IPS DF 4.7 (cell line): ENCODE results near the gene SLC39A1.
"Not testable (repeated sequence)": the region's sequence is repeated elsewhere in the genome, so short reads cannot be mapped to it uniquely, and the experiment has no call there.

Source experiments
- DNase-seq: peaks from one replicate; pipeline ENCODE4 v3.0.0-alpha.2; 2013; ENCODE audit warnings: low spot score; ENCODE audit errors: extremely low read depth

Gene SLC39A1

DNA sequence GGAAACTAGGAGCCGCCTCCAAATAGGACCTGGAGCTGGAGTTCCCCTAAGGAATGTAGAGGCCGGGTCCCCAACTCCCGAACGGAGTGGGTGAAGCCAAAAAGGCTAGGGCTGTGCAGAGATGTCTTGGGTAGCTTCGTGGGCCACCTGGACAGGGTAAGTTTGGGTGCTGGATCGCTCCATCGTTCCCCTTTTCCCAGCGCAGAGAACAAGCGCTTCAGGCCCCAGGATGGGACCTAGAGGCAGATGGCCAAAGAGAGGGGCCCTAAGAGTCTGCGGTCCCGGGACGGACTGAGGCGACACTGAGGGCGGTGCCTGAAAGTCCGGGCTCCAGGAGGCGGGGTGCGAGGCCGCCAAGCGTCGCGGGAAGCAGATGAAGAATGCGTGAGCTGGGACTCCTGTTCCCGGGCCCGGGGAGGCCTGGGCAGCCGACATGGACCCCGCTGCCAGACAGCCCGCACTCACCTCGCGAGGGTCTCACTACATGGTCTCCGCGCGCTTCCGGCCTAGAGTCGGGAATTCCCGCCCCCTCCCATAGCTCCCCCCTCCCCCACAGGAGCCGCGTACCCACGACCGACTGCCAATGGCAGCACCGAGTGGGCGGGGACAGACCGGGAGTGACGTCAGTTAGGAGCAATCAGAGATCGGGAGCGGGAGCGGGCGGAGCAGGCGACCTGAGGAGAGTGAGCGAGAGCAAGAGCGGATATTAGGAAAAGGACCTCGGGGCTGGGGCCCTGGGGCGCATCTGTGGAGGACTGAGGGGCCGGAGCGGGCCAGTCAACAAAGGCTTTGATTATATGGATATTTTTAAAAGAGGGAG lies at the start of gene SLC39A1:
SLC39A1 (minus strand) TSS at position 508 of the 820 bp plus-strand sequence. CDS start 822 bp downstream, outside the sequence.
- no peak for DNase-seq

DNA sequence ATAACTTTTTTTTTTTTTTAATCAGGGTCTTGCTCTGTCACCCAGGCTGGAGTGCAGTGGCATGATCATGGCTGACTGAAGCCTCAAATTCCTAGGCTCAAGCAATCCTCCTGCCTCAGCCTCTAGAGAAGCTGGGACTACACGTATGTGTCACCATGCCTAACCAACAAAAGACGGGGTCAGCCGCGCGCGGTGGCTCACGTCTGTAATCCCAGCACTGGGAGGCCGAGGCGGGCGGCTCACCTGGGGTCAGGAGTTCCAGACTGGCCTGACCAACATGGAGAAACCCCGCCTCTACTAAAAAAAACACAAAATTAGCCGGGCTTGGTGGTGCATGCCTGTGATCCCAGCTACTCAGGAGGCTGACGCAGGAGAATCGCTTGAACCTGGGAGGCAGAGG lies 49.2 kb upstream of the SLC39A1 start:
- DNase-seq: not testable (repeated sequence)

GRCh38 chr1:154012129-154012528 lies 48.8 kb upstream of the SLC39A1 start:
- no peak for DNase-seq

DNA sequence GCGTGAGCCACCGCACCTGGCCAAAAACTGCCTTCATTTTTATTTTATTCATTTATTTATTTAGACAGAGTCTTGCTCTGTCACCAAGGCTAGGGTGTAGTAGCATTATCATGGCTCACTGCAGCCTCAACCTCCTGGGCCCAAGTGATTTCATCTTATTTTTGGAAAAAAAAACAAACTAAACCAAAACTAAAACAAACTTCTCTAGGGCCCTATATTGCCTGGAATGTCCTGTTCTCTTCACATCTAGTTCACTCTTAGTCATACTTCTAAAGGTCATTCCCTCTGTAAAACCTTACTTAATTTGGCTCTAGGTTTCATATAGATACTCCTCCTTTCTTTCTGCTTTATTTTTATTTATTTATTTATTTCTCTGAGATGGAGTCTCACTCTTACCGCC lies 42.8 kb upstream of the SLC39A1 start:
- DNase-seq: no peak

DNA sequence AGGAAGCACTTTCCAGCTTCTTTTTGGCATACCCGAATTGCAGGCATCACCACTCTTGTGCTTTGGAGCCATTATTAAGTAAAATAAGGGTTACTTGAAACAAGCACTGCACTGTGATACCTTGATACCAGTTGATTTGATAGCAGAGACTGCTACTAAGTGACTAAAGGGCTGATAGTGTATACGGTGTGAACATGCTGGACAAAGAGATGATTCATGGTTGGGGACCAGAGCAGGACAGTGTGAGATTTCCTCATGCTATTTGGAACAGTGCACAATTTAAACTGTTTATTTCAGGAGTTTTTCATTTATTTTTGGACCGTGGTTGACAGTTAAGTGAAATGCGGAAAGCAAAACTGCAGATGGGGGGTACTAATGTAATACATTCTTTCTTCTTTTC lies 37.1 kb upstream of the SLC39A1 start:
- DNase-seq: no peak

- not testable (repeated sequence) for DNase-seq
Observed at GRCh38 chr1:153996882-153997281, 33.5 kb upstream of the SLC39A1 start.

DNA sequence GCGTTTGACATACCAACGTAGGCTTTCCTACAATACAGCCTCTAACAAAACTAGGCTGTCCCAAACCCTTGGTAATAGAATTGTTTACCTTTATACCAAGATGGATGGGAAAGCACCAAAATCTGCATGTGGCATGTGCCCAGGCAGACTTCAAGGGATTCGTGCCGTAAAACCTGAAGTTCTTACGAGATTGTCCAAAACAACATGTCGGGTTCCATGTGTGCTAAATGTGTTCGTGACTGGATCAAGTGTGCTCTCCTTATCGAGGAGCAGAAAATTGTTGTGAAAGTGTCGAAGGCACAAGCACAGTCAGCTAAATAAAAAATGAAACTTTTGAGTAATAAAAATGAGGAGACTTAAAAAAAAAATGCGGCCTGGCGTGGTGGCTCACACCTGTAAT lies 32.3 kb upstream of the SLC39A1 start:
- no peak for DNase-seq

DNA sequence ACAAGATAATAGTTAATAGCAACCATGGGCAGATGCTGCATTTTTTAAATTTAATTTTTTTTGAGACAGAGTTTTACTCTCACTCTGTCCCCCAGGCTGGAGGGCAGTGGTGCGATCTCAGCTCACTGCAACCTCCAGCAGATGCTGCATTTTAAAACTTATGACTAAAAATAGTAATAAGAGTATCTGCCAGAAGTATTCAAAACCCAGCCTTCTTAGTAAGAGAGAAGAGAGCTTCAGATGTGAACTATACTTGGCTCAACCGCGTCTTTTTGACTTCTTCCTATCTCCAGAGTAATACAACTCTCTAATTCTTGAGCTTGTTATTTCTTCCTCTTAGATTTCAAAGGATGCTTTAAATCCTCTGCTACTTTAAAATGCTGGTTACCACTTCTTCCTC lies 31.9 kb upstream of the SLC39A1 start:
- no peak for DNase-seq

DNA sequence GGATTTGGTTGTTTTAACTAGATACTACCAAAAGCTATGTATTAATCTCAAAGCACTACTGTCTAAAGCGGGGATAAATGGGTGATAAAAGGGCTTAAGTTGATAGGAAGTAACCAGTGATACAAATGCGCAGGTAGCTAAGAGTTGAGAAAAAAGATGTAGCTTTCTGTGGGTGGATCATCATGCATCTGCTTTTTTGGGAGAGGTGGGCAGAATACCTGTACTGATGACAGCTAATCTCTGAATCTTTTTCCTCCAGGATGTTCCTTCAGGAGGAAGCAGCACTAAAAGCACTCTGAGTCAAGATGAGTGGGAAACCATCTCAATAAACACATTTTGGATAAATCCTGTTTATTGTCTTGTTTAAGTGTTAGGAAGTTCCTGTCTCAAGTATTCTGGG lies 28.5 kb upstream of the SLC39A1 start:
- no peak for DNase-seq

- no peak for DNase-seq
Observed at GRCh38 chr1:153991151-153991630, 27.9 kb upstream of the SLC39A1 start.

DNA sequence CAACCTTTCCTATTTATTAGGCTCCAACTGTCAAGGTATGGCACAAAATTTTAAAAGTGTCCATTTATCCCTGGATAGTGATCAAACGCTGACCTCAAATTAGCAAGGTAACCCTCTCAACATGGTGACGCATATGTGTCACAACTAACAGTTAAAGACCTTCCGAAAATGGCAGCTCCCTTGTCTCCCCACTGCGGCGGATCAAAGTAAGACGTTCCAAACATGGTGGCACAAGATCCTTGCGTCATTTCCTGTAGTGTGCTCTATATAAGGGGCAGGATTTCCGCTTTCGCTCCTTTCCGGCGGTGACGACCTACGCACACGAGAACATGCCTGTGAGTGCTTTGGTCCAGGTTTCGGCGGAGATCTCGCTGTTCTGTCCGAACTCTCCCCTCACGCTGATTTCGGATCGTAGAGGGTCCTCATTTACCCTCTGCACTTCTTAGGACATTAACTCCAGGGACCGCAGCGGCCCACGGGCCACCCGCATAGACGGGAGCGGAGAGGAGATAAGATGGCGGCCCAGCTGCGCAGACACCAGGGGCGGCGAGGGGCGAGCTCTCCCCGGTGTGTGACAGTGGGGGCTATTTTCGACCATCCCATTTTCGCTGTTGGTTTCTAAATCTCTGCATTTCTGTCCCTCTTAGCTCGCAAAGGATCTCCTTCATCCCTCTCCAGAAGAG lies 27.3 kb upstream of the SLC39A1 start, which contains the start of gene RPS27:
RPS27 (plus strand) TSS at position 295 of the 683 bp plus-strand sequence; CDS start at position 330, 35 bp downstream.
- DNase-seq: peak; percentile 97

DNA sequence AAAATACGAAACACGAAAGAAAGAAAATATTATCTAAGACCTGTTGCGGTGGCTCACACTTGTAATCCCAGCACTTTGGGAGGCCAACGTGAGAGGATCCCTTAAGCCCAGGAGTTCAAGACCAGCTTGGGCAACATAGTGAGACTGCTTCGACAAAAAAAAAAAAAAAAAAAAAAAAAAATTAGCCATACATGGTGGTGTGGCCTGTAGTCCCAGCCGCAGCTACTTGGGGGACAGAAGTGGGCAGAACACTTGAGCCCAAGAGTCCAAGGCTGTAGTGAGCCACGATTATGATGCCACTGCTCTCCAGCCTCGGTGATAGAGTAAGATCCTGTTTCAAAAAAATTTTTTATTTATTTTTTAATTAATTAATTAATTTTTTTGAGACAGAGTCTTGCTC lies 24.3 kb upstream of the SLC39A1 start:
- no peak for DNase-seq

- no peak for DNase-seq
Observed at GRCh38 chr1:153985941-153986761, 22.8 kb upstream of the SLC39A1 start, which contains the start of gene RAB13. Gene RAB13, minus strand, starts transcription at chr1:153986339. Its CDS starts 103 bp downstream, at chr1:153986236.

GRCh38 chr1:153985341-153985912 lies 22.1 kb upstream of the SLC39A1 start:
- DNase-seq: no peak

DNA sequence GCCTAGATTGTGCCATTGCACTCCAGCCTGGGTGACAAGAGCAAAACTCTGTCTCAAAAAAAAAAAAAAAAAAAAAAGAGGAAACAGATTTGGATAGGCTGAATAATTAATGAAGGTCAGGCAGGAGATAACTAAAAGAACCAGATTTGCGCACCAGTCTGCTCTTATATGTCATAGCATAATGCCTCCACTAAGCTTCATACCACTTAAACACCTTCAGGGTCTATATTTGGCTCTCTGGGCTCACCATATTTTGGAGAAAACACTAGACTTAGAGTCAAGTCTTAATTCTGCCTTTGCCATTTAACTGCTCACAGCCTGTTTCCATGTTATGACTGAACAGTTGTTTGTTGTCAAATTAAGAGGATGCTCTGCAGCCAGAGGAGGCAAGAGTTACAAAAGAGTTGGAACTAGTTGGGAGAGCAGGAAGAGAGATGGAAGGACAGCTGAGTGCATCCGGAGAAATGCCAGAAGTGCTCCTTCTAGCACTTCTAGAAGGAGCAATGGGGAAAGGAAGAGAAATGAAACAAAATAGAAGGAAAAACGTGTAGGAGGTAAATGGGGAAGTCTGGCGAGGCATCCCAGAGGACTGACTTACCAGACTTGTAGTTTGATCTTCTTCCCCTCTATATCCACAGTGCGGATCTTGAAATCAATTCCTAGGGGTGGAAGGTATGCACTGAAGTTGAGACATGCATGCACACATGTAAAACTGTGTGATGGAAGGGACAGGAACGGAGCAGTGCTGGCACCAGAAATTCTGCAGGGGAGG lies 21.0 kb upstream of the SLC39A1 start:
- no peak for DNase-seq

GRCh38 chr1:153981735-153982134 lies 18.4 kb upstream of the SLC39A1 start:
- DNase-seq: not testable (repeated sequence)

- not testable (repeated sequence) for DNase-seq
Observed at GRCh38 chr1:153979091-153979490, 15.8 kb upstream of the SLC39A1 start.

DNA sequence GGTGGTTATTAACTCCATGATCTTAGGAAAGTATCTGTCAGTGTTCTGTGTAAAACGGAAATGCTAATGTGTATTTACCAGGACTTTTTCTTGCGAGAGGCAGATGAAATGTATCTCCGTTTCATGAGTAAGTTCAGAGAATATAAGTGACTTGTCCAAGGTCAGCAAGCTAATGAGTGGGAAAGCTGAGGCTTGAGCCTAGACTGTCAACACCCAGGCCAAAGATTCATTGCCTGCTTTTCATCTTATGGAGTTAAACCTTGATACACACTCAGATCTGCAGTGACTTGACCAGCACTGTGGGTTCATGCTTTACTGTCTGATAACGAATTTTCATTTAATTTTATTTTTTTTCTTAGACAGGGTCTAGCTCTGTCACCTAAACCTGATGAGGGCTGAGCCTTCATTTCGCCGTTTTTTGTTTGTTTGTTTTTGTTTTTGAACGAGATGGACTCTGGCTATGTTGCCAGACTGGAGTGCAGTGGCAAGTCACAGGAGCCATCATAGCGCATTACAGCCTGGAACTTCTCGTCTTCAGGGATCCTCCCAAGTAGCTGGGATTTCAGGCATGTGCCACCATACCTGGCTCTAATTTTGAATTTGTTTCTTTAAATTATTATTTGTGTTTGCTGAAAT lies 15.1 kb upstream of the SLC39A1 start:
- no peak for DNase-seq

DNA sequence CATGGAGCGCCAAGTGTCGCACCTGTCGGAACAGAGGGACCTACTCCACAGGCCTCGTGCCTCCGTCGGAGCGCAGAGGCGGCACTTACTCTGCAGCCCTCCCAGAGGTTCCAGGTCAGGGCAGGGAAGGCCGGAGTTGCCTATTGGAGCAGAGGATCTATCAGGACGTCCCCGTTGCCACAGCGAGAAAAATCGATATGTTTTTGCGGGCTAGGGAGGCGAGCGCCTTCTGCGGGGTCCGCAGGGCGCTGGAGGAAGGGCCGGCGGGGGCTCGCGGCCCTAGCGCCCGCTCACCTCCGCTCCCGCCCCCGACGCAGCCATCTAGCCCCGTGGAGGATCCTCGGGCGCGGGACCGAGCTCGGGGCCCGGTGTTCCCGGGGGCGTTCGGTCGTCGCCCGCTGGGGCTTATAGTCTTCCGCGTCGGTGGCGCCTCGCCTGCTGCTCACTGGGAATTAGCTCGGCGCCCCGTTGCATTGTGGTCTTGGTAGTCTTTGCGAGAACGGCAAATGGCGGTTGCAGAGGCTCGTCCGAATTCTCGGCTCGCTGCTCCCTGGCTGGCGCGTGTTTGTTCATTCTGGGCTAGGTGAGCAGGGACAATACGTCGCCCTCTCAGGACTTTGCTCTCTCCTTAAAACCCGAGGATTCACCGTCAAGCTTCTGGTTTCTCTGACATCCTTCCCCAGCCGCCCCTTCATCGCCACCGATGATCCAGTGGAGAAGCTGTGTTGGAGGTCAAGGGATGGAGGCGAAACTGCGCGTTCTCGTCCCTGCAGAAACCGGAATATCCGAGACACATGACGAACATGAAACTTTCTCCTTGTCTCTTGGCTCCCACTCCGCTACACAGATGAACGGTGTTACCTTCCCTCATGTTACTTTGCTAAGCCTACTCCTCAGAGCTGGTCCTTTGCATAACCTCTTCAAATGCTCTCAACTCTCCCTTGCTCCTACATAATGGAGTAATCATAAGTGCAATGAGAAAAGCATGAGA lies 14.2 kb upstream of the SLC39A1 start, which contains the start of gene JTB:
JTB (minus strand) TSS at position 425 of the 991 bp plus-strand sequence; CDS start at position 3, 422 bp downstream.
- no peak for DNase-seq
